ENCODE data around the gene KCP.

The KCP gene

DNA sequence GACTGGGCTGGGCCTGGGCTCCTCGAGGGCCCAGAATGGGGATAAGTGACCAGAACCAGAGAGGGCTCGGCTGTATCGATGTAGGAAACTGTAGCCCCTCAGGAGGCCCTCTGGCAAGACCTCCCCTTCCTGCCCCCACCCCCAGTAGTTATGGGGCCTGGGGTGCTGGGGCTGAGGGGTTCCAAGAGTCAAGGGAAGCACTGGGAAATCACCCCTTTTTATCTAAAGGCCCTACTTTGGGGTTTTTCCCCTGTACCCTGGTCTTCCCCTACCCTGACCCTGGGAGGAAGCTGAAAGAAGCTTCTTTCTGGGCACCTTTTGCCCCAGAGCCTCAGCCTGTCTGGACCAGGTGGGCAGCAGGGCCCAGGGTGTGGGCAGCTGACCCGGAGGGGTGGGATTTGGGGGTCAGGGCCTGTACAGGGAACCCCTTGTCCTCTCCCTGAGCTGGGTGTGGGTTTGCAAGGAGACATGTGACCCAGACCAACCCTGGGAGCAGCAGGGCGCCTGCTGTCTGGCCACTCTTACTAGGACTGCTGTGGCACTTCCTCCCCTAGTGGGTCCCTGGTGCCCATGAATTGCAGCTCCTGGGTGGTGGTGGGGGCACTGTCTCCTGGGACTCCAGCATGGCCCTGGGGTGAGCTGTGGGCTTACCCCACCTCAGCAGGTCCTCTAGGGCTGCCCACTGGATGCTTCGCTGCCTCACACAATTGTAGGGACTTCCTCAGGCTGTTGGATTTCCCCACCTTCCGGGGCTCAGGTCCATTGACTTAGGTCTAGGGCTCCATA, 28.8 kb upstream of the KCP start:
- no peak for DNase-seq (ENCODE audit: low read depth)

DNA sequence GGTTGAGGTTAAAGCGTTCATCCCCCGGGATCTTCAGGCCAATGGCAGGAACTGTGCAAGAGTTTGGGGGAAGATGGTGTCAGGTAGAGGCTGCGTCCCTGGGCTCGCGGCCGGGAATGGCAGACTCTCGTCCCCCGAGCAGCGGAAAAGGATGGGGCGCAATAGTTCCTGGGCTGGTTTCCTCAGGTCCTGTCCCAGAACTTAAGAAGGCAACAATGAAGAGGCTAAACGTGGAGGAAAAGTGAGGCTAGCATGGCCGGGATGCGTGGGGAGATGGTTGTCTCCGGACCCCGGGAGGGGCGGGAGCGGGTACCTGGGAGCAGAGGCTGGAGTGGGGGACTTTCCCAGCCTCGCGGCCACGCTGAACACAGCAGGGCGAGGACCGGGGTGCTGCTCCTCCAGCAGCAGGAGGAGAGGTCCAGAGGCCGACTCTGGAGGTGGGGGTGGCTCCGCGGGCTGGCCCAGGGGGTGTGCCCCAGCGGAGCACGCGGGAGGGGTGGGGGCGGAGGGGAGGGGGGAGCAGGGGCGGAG, 28.1 kb upstream of the KCP start:
- no peak for DNase-seq (ENCODE audit: low read depth)

DNA sequence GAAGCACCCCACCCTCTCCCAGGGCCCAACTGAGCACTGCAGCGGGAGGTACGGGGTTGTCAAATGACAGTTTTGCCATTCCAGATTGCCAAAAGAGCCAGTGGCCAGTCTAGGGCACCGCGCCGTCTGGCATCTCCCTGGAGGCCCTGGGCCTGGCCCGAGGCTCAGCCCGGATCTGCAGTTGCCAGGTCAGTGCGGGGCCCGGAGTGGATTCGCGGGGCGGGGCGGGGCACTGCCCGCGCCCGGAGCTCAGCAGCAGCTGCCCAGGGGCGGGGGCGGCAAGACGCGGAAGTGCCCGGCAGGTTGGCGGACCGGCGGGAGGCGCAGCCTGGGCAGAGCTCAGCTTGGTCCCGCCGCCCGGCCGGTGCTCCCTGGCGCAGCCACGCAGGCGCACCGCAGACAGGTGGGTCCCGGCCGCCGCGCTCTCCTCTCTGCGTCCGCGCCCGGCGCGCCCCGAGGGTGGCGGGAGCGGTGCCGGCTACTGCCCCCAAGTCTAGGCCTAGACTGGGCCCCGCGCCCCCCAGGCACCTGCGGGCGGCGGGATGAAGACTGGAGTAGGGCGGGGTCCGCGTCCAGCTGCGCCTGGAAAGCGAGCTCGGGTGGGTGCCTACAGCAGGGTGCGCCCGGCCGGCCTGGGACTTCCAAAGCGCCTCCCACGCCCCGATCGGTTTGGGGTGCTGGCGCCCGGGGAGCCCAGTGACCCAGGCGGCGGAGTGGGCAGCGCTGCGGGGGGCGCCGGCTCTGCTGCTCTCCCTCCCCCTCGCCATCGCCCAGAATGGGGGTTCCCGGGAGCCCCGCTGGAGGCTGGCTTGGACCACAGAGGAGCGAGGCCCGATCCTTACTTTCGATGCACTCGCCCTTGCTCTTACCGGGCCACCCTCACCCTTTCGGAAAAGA, 27.4 kb upstream of the KCP start, which contains the start of gene IRF5:
TSS of gene IRF5 (plus strand) at position 281 of the 897 bp plus-strand sequence. CDS start 4,155 bp downstream, outside the sequence.
- peak; percentile 5 for DNase-seq (ENCODE audit: low read depth)

DNA sequence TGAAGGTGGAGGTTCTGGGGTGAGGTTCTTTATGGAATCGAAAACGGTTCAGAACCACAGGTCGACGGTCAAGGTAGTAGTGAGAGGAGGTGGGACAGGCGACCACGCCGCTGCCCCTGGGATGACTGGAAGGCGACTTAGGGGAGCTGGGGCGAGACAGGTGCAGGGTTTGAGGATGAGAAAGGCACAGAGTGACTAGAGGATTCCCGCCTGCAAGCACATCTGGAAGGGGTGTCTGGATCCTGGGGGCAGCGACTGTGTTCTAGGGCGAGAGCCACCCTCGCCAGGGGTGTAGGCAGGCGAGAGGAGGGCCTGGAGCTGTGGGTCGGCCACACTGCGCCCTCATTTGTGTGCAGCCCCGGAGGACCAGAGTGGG, 26.8 kb upstream of the KCP start:
- DNase-seq (ENCODE audit: low read depth), result no peak

DNA sequence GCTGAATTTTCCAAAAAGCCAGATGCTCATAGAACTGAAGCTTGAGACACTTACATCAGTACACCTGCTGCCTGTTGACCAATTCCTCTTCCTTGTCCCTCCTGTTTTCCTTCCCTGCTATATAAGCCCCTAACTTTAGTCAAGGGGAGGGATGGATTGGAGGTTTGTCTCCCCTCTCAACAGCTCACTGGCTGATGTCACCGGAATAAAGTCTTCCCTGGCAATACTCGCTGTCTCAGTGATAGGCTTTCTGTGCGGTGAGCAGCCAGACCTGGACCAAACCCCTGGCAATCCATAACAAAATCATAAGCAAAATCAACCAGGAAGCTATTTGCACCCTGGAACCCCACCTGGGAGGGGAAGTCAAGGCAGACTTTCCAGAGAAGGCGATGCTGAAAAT, 26.3 kb upstream of the KCP start:
- DNase-seq (ENCODE audit: low read depth), result no peak

DNA sequence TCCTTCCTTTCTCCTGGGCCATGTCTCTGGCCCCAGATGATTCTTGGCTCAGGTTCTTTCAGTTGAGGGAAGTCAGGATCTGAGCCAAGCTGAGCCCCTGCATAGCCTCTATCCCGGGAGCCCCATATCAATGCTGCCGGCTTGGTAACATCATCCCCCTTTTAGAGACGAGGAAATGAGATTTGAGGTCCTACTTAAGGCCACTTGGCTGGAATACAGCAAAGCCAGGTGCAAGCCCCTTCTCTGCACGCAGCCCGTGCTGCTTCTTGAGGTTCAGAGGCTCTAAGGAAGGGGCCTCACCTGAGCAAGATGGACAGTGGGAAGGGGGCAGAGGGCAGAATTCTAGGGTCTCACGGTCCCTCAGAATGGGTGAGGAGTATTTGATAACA, 24.8 kb upstream of the KCP start:
- no peak for DNase-seq (ENCODE audit: low read depth)

DNA sequence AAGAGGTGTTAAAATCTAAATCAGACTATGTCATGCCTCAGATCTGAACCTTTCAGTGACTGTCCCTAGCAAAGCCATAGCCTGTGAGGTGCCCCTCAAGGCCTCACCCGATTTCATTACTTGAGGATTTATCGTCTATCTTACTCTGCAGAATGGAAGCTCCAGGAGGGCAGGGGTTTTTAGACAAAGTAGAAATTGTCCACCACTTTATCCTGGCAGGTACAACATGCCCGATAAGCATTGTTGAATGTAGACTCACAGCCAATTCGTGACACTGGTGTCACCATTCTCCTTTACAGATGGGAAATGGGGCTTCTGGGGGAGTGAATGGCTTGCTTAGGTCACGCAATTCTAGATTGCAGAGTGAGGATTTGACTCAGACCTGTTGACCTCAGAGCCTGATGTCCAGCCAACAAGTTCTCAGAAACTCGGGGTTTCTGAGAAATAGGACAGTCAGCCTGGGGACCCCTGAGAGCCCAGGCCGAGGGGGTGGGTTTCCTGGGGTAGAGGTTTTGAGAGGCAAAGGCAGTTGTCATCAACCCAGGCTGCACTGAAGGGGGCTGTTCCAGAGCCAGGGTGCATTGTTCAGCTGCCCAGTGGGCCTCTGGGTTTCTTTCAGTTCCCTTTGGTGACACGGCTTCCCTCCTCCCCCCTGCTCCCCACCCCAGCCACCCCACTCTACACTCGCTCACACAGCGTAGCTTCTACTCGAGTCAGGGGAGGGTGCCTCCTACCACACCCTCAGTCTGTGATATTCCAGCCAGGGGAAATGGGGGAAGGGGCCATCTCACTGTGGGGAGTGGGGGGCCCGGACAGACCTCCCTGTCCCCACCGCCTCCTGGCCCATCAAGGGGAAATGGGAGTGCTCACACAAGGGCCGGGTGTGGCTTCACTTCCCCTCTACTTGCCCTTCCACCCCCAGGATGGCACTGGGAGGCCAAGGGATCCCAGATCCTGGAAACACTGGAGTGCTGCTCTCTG, 24.1 kb upstream of the KCP start:
- no peak for DNase-seq (ENCODE audit: low read depth)

DNA sequence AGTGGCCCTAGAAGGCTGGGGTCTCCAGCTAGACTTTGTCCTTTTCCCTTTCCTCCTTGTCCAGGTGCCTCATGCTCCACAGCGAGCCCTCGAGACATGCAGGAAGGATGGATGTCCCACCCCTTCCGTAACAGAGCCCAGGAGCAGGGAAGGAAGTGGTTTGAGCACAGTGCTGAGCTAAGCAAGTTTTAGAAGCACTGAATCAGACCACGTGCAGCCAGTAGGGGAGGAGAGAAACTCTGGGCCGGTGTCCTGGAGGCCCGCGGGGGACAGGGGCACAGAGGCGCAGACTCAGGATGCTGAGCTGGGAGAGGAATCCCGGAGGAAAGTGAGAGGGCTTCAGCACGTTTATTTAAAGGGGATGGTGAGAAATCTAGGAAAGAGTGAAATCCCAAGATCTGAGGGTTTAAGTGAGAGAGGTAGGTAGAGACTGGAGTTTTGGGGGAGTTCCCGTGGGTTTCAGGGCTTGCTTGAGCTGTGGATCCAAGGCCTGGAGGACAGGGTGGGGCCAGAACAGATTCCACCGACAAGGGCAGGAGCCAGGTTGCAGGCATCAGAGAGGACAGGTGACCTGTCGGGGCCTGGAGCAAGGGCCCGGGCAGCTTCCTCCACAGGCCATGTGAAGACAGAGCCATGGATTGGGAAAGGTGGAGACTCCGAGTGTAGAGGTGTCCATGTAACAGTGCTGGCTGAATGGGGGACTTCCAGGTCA, 22.8 kb upstream of the KCP start:
- DNase-seq (ENCODE audit: low read depth), result no peak

DNA sequence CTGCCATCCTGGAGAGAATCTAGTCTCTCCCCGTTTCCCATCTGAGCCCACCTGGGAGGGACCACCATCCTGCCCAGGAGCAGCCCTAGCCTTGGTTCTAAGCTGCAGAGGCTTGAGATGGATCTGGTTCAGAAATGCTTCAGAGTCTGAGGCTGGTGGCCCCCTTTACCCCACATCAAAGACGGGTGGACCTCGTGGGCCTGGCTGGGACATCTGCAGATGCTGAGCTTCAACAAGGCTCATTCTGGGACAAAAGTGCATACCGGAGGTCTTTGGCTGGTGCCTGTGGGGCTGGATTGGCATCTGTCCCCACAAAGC, 22.3 kb upstream of the KCP start:
- no peak for DNase-seq (ENCODE audit: low read depth)

DNA sequence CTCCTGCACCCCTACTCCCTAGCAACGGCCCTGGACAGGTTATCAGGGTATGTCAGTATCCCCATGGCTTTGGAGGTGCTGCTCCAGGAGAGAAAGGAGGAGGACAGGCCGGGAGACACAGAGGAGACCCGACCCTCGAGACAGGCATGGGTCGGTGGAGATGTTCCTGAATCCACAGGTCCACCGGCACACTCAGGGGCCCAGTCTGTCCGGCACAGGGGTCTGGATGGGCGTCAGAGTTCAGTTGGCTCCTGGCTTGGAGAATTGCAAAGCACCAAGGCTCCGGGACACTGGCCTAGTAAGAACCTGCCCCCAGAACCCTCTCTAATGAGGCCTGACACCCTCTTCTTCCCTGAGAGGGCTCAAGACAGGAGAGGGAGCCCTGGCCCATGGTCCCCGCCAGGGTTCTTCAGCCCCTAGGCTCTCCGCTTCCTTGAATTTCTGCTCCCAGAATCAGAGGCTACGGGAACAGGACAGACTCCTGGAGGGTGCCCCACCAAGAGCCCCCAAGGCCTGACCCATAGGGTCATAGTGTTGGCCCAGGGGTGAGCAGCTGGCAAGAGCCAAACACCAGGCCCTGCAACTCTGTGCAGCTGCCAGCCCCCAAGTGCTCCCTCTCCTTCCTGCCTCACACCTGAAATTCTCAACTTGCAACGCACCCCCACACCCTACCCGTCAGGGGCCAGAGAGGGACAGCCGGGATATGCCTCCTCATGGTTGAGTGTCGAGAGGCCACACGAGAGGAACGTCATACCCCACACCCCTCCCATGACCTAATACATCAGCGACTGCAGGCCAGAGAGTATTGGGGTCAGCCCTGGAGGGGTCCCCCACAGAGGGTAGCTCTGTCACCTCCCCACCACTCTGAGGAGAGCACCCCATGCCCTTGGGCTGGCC, 21.7 kb upstream of the KCP start:
- DNase-seq (ENCODE audit: low read depth), result no peak

DNA sequence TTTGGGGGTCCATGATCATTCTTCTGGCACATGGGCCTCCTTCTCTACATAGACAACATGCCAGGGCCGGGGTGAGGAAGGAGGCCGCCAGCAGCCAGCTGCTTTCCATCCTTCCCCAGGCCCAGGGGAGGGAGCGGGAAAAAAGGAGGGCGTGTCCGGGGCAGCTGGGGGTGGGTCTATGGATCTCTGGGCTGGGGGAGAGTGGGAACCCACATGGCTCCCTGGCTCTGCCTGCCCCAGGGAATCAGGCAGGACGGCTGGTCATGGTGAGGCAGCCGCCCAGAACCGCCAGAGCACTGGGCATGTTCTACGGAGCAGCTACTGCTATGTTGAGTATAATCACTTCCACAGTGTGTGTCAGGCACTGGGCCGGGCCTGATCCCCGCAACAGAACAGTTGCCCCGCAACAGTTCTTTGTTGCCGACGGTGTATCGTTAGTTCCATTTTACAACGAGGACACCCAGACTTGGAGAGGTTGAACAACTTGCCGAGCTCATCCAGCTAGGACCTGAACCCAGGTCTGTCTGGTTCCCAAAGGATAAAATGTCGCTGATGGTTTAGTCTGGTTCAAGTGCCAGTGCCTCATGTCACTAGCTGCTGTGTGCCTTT, 20.8 kb upstream of the KCP start:
- no peak for DNase-seq (ENCODE audit: low read depth)

DNA sequence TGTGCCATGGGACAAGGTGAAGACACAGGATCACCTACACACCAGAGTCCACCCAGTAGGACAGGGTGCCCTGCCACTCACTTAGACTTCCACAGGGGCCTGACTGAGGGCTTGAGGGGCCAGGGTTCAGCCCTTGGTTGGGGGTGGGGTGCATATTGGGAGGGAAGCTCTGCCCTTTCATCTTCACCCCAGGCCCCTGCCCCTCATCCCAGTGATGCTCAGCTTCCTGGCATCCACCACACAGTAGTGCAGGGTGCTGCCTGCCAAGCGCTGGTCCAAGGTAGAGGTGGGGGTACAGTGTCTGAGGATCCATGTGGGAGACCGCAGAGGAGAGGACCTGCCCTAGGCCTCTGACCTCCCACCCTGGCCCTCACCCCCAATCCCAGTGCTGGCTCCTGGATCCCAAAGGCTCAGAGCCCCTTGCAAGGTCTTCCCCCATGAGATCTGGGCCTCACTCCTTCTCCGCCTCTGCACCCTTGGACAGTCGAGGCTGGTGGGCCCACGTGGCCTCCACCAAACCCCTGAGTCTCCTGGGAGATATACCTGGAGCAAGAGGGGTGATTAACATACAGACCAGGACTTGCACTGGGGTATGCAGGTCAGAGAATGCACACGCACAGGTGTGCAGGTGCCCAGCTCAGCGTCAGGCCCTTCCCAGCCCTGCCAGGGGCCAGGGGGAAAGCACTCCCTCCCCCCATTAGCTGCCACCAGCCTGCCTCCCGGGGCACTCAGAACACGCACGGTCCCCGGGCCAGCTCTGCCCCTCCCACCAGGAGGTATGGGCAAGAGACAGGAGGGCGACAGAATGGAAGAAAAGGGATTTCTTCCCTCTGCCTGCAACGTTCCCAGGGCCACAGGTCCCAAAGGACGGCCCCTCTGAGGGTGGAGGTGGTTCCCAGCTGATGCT, 18.6 kb upstream of the KCP start:
- no peak for DNase-seq (ENCODE audit: low read depth)

DNA sequence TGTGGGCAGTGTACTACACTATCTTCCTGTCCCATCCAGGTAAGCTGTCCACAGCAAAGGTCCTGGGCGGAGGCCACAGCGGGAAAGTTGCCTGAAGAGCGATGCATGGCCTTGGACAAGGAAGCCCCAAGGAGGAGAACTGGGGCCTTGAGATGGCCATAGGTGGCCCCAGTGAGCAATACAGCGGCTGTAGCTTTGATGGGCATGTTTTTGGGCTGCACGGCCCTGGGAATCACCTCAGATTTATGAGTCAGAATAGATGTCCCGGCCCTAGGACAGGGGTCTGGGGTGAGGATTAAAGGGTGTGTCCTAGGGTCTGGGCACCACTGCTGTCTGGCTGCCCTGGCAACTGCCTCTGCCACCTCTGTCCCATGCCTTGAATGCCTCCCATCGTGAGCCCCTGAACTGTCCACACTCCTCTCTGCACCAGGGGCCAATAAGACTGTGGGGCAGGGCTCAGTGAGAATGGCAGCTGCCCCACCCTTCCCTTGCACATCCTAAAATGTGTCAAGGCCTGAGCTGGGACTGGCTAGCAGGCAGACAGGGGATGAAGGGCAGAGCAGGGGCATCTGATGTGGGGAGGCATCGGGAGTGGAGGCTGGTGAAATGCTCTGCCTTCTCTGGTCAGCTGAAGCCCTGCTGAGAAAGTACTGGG, 17.8 kb upstream of the KCP start:
- no peak for DNase-seq (ENCODE audit: low read depth)

DNA sequence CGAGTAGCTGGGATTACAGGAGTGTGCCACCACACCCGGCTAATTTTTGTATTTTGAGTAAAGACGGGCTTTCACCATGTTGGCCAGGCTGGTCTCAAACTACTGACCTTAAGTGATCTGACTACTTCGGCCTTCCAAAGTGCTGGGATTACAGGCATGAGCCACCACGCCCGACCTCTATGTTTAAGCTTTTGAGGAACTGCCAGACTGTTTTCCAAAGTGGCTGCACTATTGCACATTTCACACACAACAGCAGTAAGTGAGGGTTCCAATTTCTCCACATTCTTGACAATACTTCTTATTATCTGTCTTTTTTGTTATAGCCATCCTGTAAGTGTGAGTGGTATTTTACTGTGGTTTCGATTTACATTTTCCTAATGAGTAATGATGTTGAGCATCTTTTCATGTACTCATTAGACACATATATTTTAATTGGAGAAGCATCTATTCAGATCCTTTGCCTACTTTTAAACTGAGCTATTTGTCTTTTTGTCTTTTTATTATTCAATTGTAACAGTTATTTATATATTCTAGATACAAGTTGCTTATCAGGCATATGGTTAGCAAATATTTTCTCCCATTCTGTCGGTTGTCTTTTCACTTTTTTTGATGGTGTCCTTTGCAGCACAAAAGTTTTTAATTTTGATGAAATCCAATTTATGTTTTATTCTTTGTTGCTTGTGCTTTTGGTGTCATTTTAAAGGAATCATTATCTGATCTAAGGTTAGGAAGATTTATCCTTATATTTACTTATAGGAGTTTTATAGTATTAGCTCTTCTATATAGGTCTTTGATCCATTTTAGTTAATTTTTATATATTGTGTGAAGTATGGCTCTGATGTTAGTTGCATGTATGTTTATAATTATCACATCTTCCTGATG, 14.4 kb upstream of the KCP start:
- DNase-seq (ENCODE audit: low read depth), result no peak

DNA sequence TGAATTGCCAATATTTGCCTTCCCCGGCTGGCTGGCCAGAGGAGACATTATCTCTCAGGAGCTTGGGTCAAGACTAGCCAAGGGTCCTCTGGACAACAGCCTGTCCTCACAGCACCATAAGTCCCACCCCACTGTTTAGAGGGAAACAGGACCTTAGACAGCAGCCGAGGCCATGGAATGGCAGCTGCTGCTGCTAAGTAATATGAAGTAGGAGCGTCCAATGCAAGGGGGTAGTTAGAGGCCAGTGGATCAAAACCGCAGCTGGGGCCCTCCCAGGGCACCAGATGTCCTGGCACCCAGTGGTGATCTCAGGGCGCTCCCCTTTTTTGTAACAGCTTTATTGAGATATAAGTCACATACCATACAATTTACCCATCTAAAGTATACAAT, 12.9 kb upstream of the KCP start:
- no peak for DNase-seq (ENCODE audit: low read depth)

DNA sequence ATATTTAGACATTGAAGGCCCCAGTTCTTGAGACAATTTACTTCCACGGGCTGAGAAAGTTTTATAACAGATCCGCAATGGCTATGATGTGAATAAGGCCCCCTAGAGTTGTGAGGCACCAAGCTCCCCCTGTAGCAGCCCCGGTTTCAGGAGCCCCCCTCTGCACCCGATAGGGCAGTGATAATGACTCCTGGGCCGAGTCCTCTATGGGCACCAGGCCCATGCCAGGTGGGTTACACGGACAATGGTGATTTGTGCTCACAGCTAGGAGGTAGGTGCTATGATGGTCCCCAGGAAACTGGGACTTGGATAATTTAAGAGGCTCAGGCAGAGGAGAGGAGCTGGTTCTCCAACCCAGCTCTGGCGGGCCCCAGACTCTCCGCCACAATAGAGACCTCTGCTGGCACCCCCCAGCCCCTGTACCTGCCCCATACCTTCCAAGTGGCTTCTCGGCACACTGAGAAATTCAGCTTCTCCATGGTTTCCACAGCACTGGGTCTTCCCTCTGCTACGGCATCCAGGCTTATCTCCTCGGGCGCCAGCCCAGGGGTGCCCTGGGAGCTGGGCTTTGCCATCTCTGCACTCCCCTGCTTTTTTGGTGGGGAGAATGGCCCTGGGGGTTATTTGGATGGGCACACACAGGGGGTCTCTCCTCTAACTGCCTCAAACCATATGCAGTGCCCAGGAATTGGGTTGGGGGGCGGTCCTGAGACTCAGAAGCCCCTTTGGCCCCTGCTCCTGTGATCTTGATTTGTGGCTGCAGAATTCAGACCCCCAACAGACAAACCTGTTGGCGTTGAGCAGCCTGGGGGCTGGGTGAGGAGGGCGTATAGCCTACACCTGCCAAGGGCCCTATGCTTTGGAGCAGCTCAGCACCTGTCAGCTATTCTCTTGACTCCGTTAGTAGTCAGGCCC, 12.2 kb upstream of the KCP start:
- no peak for DNase-seq (ENCODE audit: low read depth)

All from stimulated activated CD8-positive, alpha-beta memory T cell treated with anti-CD3 and anti-CD28 coated beads, Interleukin-12 subunit alpha, Interleukin-12 subunit beta, amount 100 ng/mL, for 4 hours (primary cell).